ENCODE data around the gene MPRIP.

Gene MPRIP

GRCh38 chr17:17052462-17053221 is 10.4 kb downstream of the MPRIP start:
- no peak for DNase-seq

GRCh38 chr17:17053446-17054379 is 11.5 kb downstream of the MPRIP start:
- DNase-seq, result no peak

GRCh38 chr17:17054636-17055035 is 12.4 kb downstream of the MPRIP start:
- DNase-seq, result no peak

DNA sequence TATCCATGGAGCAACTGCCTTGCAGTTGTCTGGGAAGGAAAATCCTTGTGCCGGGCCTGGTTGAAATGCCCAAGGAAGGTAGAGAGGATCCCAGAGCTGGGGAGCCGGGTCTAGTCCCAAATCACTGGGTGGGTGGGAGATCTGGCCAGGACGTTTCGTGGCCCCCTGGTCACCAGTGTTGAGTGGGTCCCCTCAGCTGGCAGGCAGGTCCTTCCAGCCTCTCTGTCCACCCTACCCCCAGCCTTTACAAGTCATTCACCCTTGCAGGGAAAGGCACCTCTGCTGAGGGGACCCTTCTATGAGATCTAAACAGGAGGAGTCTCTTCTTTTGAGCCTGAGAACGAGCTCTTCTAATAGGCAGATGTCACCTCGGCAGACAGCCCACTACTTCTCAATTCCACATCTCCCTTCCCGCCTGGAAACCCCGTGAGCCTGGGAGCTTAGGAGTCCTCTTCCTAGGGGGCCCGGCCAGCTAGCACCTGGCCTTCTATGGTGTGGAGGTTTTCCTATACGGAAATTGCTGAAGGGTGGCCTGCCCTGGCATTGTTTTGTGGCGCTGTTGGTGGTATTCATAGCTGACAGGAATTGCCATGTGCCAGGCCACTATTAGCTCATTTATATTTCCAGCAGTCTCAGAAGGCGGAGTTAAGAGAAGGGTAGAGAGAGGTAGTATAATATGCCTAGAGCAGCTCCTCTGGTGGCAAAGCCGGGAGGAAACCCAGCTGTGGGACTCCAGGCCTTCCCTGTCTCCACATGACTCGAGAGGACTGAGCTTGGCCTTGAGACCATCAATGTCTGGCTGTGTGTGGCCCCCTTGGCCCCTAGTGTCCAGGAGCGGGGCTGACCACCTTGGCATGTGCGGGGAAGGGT is 13.3 kb downstream of the MPRIP start:
- DNase-seq, result no peak

- DNase-seq, result no peak
Observed at GRCh38 chr17:17056156-17056539, 13.9 kb downstream of the MPRIP start.

GRCh38 chr17:17057057-17057551 is 14.8 kb downstream of the MPRIP start:
- no peak for DNase-seq

- DNase-seq, result no peak
Observed at GRCh38 chr17:17058304-17058703, 16.0 kb downstream of the MPRIP start.

- no peak for DNase-seq
Observed at GRCh38 chr17:17059301-17059890, 17.1 kb downstream of the MPRIP start.

DNA sequence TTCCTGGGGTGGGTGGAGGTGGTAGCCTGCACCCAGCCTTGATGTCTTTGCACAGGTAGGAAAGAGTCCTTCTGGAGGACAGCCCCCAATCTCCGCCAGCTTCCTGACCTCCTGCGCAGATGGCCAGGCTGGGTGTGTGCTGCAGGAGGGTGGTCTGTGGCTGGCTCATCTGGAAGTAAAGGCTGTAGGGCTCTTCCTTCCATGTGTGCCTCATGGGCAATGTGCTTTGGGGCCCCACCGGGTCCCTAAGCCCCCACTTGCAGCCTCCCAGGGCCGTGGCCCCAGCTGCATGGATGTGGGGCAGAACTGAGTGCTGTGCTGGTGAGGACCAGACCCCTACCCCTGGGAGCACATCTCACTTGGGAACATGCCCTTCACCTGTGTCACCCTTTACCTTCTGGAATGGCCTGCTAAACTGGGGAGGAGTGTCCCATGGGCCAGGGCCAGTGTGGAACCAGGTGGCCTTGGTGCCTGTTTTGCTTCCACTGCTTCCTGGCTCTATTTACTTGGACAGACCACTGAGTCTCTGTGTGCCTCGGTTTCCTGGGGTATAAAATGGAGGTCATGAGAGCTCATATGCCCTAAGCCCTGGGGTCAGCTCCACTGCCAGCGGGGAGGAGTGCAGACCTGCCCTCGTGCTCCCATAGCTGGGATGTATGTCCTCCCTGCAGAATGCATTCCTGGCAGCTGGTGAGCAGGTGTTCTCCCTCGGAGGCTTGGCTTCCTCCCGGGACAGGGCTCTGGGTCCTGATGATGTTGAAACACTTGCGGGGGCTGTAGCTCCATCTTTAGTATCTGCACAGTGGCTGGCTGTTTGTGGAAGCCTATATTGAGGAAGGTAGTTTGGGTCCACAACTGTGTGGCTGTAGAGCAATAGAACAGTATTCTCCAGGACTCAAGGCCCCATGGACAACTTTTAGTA is 18.0 kb downstream of the MPRIP start:
- DNase-seq, result no peak

DNA sequence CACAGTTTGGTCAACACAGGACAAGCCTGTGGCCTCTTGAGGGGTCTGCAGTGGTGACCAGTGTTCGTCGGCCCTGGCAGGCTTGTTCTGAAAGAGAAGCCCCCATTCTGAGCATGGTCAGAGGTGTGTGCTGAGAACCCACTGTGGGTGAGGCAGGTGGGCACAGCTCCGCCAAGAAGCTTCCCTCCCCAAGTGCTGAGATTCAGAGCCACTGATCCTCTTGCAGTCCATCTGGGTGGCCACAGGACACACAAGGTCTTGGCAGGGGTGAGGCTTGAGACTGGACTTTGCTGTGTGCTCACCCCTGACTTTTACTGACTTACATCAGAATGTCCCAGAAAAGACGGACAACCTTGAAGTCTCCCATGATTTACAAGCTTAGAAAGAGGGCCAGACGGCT is 18.7 kb downstream of the MPRIP start:
- DNase-seq, result no peak

GRCh38 chr17:17061516-17061915 is 19.3 kb downstream of the MPRIP start:
- no peak for DNase-seq

DNA sequence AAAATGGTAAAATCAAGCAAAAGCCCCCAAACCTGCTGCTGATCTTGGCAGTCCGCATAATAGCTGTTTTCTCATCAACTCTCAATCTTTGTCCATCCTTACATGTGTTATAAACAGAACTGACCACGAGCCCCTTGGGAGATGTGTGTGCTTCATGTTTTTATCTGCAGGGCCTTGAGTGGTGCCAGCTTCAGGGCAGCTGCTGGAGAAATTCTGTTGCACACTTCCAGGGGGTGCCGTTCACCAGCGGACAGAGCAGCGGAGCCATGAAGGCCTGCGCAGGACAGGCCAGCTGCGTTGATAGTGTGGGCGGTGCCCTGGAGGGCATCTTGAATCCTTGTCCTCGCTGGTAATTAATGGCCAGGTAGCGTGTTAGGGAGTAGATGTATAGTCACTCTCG is 20.1 kb downstream of the MPRIP start:
- DNase-seq, result no peak

DNA sequence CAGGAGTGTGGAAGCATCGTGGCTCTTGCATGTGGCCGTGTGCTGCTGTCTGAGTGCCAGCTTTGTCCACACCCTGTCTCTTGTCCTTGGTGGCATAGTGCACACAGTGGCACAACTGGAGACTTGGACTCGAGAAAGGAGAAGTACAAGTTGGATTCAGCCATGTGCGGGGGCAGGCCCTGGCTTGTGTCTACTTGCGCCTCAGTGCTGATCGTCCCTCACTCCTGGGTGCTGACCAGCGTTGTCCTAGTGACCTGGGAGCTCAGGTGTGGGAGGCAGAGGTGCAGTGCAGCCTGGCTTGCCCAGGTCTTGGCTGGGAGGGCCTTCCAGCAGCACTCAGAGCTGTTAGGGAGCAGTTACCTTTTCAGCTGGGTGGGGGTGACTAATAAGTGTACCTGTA is 20.6 kb downstream of the MPRIP start:
- DNase-seq, result no peak

DNA sequence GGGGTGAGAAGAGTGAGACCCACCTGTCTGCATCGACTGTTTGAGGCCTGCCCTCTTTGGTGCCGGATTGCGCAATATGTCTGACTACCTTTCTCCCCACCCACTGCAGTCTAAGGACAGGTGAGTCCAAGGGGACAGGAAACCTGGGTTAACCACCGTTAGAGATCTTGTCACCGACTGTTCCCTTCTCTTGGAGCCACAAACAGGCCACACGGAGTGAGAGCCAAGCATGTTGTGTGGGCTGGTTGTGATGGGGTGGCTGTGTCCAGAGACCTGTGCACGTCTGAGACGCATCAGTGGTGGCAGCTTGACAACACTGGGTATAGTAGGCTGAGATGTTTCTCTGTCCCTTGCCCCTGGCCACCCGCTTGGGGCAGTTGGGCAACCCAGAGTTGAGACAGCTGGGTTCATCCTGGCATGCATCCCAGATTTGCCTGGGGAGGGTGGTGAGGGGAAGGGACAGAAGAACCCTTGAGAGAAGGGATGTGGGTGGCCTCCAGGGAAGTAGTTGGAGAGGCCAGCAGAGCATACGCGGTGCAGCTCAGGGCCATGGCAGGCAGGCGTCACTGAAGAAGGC is 21.4 kb downstream of the MPRIP start:
- no peak for DNase-seq

DNA sequence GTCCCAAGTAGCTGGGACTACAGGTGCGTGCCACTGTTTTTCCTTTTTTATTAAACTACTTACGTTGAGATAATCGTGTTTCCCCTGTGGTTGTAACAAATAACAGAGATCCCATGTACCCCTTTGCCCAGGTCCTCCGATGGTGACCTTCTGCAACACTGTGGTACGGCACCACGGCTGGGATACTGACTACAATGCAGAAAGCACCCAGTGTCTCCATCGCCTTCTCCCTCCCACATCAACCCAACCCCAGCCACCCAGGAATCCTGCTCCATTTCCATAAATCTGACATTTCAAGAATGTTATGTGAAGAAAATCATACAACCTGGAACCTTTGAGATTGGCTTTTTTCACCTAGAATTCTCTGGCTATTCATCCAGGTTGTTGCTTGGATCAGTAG is 22.1 kb downstream of the MPRIP start:
- no peak for DNase-seq

DNA sequence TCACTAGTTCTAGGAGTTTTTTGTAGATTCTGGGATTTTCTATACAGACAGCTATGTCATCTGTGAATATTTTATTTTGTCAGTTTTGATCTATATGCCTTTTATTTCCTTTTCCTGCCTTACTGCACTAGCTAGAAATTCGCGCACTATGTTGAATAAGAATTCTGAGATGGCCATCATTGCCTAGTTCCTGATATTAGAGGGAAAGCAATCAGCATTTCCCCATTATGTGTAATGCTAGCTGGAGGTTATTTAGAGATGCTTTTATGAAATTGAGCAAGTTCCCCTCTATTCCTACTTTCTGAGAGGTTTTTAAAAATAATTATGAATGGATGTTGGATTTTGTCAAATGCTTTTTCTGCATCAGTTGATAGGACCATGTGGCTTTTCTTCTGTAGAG is 23.8 kb downstream of the MPRIP start:
- DNase-seq, result no peak

- DNase-seq, result no peak
Observed at GRCh38 chr17:17067257-17067656, 25.0 kb downstream of the MPRIP start.

DNA sequence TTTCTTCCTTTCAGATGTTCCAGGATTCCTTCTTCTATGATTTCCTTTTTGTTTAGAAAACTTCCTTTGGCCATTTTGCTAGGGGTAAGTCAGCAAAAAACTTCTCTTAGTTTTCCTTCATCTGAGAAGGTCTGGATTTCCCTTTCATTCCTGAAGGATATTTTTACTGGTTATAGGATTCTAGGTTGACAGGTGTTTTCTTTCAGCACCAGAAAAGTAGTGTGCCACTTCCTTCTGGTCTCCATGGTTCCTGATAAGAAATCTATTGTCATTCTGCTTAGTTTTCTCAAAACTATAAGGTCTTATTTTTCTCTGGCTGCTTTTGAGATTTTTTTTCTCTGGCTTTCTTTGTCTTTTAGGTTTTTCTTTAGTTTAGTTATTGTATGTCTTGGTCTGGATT is 27.6 kb downstream of the MPRIP start:
- no peak for DNase-seq

DNA sequence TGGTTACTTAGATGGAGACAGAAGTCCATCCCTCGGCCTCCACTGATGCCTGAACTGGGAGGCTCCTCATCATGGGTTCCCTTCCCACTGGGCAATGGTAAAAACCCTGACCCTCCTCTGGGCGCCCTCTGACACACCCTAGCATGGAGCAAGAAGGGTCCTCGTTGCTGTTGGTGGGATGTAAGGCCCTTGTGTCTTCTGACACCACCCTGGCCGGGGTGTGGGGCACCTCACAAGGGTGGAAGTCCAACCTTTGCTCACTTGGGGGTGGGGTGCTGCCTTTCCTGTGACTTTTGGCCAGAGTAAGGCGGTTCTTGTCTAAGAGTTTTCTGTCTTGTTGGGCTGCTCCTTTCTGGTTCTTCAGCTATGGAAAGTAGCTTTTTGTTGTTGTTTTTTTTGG is 28.7 kb downstream of the MPRIP start:
- no peak for DNase-seq

DNA sequence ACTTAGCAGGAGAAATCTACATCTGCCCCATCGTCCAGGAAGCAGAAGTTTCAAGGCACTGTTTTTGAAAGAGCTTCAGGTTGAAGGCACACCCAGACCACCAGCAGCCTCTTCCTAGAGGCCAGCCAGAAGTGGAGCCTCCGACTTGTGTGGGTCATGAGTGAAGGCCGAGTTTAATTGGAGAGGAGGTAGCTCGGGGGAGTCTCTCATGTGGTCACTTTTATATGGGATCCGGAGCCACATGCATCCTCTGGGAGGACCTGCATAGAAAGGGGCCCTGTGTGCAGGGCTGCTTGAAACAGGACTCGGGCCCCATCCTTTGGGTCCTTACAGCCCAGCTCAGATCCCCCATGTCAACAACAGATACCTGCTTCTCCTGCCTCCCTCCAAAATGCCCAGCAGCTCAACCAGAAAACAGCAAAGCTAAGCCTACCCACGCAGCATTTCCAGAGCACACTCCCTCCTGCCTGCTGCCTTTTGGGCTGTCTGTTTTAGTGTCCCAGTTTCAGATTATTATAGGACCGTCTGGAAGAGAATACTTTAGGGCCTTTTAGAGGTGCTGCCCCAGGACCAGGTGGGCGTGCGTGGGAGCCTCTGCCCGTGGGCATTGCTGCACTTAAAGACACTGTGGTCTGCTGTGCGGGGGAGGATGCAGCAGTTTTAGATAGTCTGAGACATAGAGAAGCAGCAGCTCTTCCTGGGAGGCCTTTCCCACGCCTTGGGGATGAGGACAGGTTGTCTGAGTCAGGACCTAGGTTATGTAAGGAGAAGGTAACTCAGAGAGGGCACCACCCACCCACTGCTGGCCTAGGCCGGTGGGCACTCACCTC is 29.5 kb downstream of the MPRIP start:
- DNase-seq, result no peak

Data from NCI-H1694 (cell line).